ENCODE data around the gene MEI1.
"Not testable (repeated sequence)": the region's sequence is repeated elsewhere in the genome, so short reads cannot be mapped to it uniquely, and the experiment has no call there.

The MEI1 gene

GRCh38 chr22:41713004-41713403, 13.7 kb downstream of the MEI1 start:
- no peak for DNase-seq (ENCODE audit: low read depth, low spot score)
- no peak overlapping the region for H3K4me3 ChIP-seq (ENCODE audit: insufficient read length, low read depth)
- no peaks in the 10 kb centered on the region for H3K4me1 ChIP-seq (ENCODE audit: insufficient read depth, insufficient read length)
- no peaks in the 10 kb centered on the region for H3K36me3 ChIP-seq (ENCODE audit: insufficient read depth, insufficient read length, low read length)
- no peaks in the 10 kb centered on the region for H3K9me3 ChIP-seq (ENCODE audit: insufficient read depth, low read length)
- H3K9ac ChIP-seq (ENCODE audit: insufficient read length, low read depth), result no peak overlapping the region
- TF ChIP-seq YY1 (IDR thresholded peaks at IDR 0.05; ENCODE audit: insufficient read depth, insufficient read length) (no peak), ZNF274 (IDR thresholded peaks at IDR 0.05; ENCODE audit: low read depth, low read length) (no peak), SUZ12 (IDR thresholded peaks at IDR 0.05; ENCODE audit: extremely low read depth, insufficient read depth, insufficient read length) (no peak)
- peaks cover 3% of the 10 kb centered on the region for H3K27me3 ChIP-seq (ENCODE audit: insufficient read depth, insufficient read length)

GRCh38 chr22:41722496-41722895, 23.2 kb downstream of the MEI1 start:
- no peak overlapping the region for H3K9ac ChIP-seq (ENCODE audit: insufficient read length, low read depth)
- no peaks in the 10 kb centered on the region for H3K27me3 ChIP-seq (ENCODE audit: insufficient read depth, insufficient read length)
- TF ChIP-seq YY1 (IDR thresholded peaks at IDR 0.05; ENCODE audit: insufficient read depth, insufficient read length), result no peak
- TF ChIP-seq SUZ12 (IDR thresholded peaks at IDR 0.05; ENCODE audit: extremely low read depth, insufficient read depth, insufficient read length), result no peak
- DNase-seq (ENCODE audit: low read depth, low spot score), result no peak
- H3K9me3 ChIP-seq (ENCODE audit: insufficient read depth, low read length), result no peaks in the 10 kb centered on the region
- no peaks in the 10 kb centered on the region for H3K36me3 ChIP-seq (ENCODE audit: insufficient read depth, insufficient read length, low read length)
- no peaks in the 10 kb centered on the region for H3K4me1 ChIP-seq (ENCODE audit: insufficient read depth, insufficient read length)
- H3K4me3 ChIP-seq (ENCODE audit: insufficient read length, low read depth), result no peak overlapping the region

GRCh38 chr22:41725510-41726110, 26.3 kb downstream of the MEI1 start:
- Histone ChIP-seq H3K36me3 (ENCODE audit: insufficient read depth, insufficient read length, low read length) (no peaks in the 10 kb centered on the region), H3K9ac (ENCODE audit: insufficient read length, low read depth) (no peak overlapping the region), H3K4me3 (ENCODE audit: insufficient read length, low read depth) (no peak overlapping the region), H3K9me3 (ENCODE audit: insufficient read depth, low read length) (no peaks in the 10 kb centered on the region), H3K27me3 (ENCODE audit: insufficient read depth, insufficient read length) (no peaks in the 10 kb centered on the region), H3K4me1 (ENCODE audit: insufficient read depth, insufficient read length) (no peaks in the 10 kb centered on the region)
- TF ChIP-seq SUZ12 (IDR thresholded peaks at IDR 0.05; ENCODE audit: extremely low read depth, insufficient read depth, insufficient read length) (no peak), ZNF274 (IDR thresholded peaks at IDR 0.05; ENCODE audit: low read depth, low read length) (no peak), YY1 (IDR thresholded peaks at IDR 0.05; ENCODE audit: insufficient read depth, insufficient read length) (no peak)
- no peak for DNase-seq (ENCODE audit: low read depth, low spot score)

- Histone ChIP-seq H3K4me3 (ENCODE audit: insufficient read length, low read depth) (no peak overlapping the region), H3K9ac (ENCODE audit: insufficient read length, low read depth) (no peak overlapping the region), H3K27me3 (ENCODE audit: insufficient read depth, insufficient read length) (no peaks in the 10 kb centered on the region), H3K4me1 (ENCODE audit: insufficient read depth, insufficient read length) (no peaks in the 10 kb centered on the region), H3K36me3 (ENCODE audit: insufficient read depth, insufficient read length, low read length) (no peaks in the 10 kb centered on the region), H3K9me3 (ENCODE audit: insufficient read depth, low read length) (no peaks in the 10 kb centered on the region)
- TF ChIP-seq YY1 (IDR thresholded peaks at IDR 0.05; ENCODE audit: insufficient read depth, insufficient read length) (no peak), SUZ12 (IDR thresholded peaks at IDR 0.05; ENCODE audit: extremely low read depth, insufficient read depth, insufficient read length) (no peak)
- no peak for DNase-seq (ENCODE audit: low read depth, low spot score)
These were observed 32.3 kb downstream of the MEI1 start for GRCh38 chr22:41731609-41732008.

- Histone ChIP-seq H3K4me3 (ENCODE audit: insufficient read length, low read depth) (no peak overlapping the region), H3K27me3 (ENCODE audit: insufficient read depth, insufficient read length) (no peaks in the 10 kb centered on the region), H3K4me1 (ENCODE audit: insufficient read depth, insufficient read length) (no peaks in the 10 kb centered on the region), H3K36me3 (ENCODE audit: insufficient read depth, insufficient read length, low read length) (no peaks in the 10 kb centered on the region), H3K9me3 (ENCODE audit: insufficient read depth, low read length) (no peaks in the 10 kb centered on the region), H3K9ac (ENCODE audit: insufficient read length, low read depth) (no peak overlapping the region)
- TF ChIP-seq YY1 (IDR thresholded peaks at IDR 0.05; ENCODE audit: insufficient read depth, insufficient read length) (no peak), SUZ12 (IDR thresholded peaks at IDR 0.05; ENCODE audit: extremely low read depth, insufficient read depth, insufficient read length) (no peak), ZNF274 (IDR thresholded peaks at IDR 0.05; ENCODE audit: low read depth, low read length) (no peak)
- DNase-seq (ENCODE audit: low read depth, low spot score), result no peak
These were observed 32.9 kb downstream of the MEI1 start for GRCh38 chr22:41732096-41732772.

GRCh38 chr22:41733241-41733640, 33.9 kb downstream of the MEI1 start:
- H3K4me1 ChIP-seq (ENCODE audit: insufficient read depth, insufficient read length); H3K27me3 ChIP-seq (ENCODE audit: insufficient read depth, insufficient read length); H3K36me3 ChIP-seq (ENCODE audit: insufficient read depth, insufficient read length, low read length); H3K9ac ChIP-seq (ENCODE audit: insufficient read length, low read depth); H3K4me3 ChIP-seq (ENCODE audit: insufficient read length, low read depth); DNase-seq (ENCODE audit: low read depth, low spot score); H3K9me3 ChIP-seq (ENCODE audit: insufficient read depth, low read length): not testable (repeated sequence)

GRCh38 chr22:41739576-41739975, 40.3 kb downstream of the MEI1 start:
- Histone ChIP-seq H3K4me3 (ENCODE audit: insufficient read length, low read depth) (no peak overlapping the region), H3K4me1 (ENCODE audit: insufficient read depth, insufficient read length) (no peaks in the 10 kb centered on the region), H3K9ac (ENCODE audit: insufficient read length, low read depth) (no peak overlapping the region), H3K27me3 (ENCODE audit: insufficient read depth, insufficient read length) (no peaks in the 10 kb centered on the region), H3K36me3 (ENCODE audit: insufficient read depth, insufficient read length, low read length) (no peaks in the 10 kb centered on the region), H3K9me3 (ENCODE audit: insufficient read depth, low read length) (no peaks in the 10 kb centered on the region)
- no peak for DNase-seq (ENCODE audit: low read depth, low spot score)
- TF ChIP-seq SUZ12 (IDR thresholded peaks at IDR 0.05; ENCODE audit: extremely low read depth, insufficient read depth, insufficient read length), result no peak
- no peak for TF ChIP-seq YY1 (IDR thresholded peaks at IDR 0.05; ENCODE audit: insufficient read depth, insufficient read length)
- no peak for TF ChIP-seq ZNF274 (IDR thresholded peaks at IDR 0.05; ENCODE audit: low read depth, low read length)
